KMS-11 (cell line): ENCODE data around the gene PTPRT.

Source experiments
- H2AFZ ChIP-seq: fragments of 200-600 bp; sonication (generic); 2 replicates; pipeline ENCODE4 v1.6.1; 2016; ENCODE audit warnings: antibody characterized with exemption, mixed run types, low read depth
- H3K27ac ChIP-seq: fragments of 200-600 bp; sonication (generic); 2 replicates; pipeline ENCODE4 v1.6.1; 2016; ENCODE audit warnings: mild to moderate bottlenecking, mixed run types
- H3K27me3 ChIP-seq: fragments of 200-600 bp; sonication (generic); 2 replicates; pipeline ENCODE4 v1.6.1; 2017; ENCODE audit warnings: mild to moderate bottlenecking, low read depth, mixed run types, moderate library complexity; ENCODE audit not compliant: insufficient read depth
- H3K36me3 ChIP-seq: fragments of 200-600 bp; sonication (generic); 2 replicates; pipeline ENCODE4 v1.6.1; 2017; ENCODE audit warnings: mild to moderate bottlenecking, mixed run types; ENCODE audit not compliant: insufficient read depth
- H3K4me1 ChIP-seq: fragments of 200-600 bp; sonication (generic); 2 replicates; pipeline ENCODE4 v1.6.1; 2016; ENCODE audit warnings: mild to moderate bottlenecking, low read depth, mixed run types; ENCODE audit not compliant: poor library complexity, severe bottlenecking
- H3K4me2 ChIP-seq: fragments of 200-600 bp; sonication (generic); 2 replicates; pipeline ENCODE4 v1.7.0; 2016; ENCODE audit warnings: mild to moderate bottlenecking, mixed run types
- H3K4me3 ChIP-seq: fragments of 200-600 bp; sonication (generic); IDR thresholded peaks from 2 replicates; pipeline ENCODE4 v1.6.1; 2017; ENCODE audit warnings: low read depth, low read length, mixed read lengths; ENCODE audit not compliant: insufficient read depth
- H3K79me2 ChIP-seq: fragments of 200-600 bp; sonication (generic); 2 replicates; pipeline ENCODE4 v1.6.1; 2016; ENCODE audit warnings: low read depth, mixed run types; ENCODE audit not compliant: insufficient read depth
- H3K9ac ChIP-seq: fragments of 200-600 bp; sonication (generic); 2 replicates; pipeline ENCODE4 v1.6.1; 2016; ENCODE audit warnings: mild to moderate bottlenecking, mixed run types
- H4K20me1 ChIP-seq: fragments of 200-600 bp; sonication (generic); 2 replicates; pipeline ENCODE4 v1.6.1; 2016; ENCODE audit warnings: mild to moderate bottlenecking, mixed run types; ENCODE audit not compliant: insufficient read depth
- CTCF ChIP-seq: fragments of 200-600 bp; sonication (generic); conservative IDR thresholded peaks from 2 replicates; pipeline ENCODE4 v1.6.1; 2017; ENCODE audit warnings: low read depth, mild to moderate bottlenecking, antibody characterized with exemption, low read length, moderate library complexity, mixed read lengths

PTPRT gene

DNA sequence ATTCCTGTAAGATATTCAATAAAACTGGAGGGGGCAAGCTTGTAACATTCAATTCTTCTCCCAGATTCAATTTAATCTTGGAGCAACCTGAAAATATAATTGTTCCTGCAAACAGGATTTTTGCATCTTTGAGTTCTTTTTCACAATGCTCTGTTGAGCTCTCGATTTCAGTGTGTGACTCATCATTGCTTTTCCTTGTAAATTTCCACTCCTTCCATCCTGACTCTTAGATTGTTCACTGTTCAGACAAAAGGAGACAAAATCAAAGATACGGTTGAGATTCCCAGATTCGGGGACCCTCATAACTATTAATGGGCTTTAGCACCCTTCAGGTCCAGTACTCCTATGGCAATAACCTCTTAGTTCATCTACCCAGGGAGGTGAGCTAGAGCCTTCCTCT is 999.6 kb downstream of the PTPRT start:
- no peaks in the 10 kb centered on the region for H4K20me1 ChIP-seq
- H3K4me2 ChIP-seq = no peak overlapping the region
- no peak overlapping the region for H2AFZ ChIP-seq
- TF ChIP-seq CTCF = no peak
- H3K27ac ChIP-seq = no peak overlapping the region
- H3K36me3 ChIP-seq = no peaks in the 10 kb centered on the region
- H3K9ac ChIP-seq = no peak overlapping the region
- H3K4me3 ChIP-seq = no peak overlapping the region
- peaks cover 20% of the 10 kb centered on the region for H3K4me1 ChIP-seq
- H3K79me2 ChIP-seq = no peaks in the 10 kb centered on the region
- H3K27me3 ChIP-seq = no peaks in the 10 kb centered on the region

DNA sequence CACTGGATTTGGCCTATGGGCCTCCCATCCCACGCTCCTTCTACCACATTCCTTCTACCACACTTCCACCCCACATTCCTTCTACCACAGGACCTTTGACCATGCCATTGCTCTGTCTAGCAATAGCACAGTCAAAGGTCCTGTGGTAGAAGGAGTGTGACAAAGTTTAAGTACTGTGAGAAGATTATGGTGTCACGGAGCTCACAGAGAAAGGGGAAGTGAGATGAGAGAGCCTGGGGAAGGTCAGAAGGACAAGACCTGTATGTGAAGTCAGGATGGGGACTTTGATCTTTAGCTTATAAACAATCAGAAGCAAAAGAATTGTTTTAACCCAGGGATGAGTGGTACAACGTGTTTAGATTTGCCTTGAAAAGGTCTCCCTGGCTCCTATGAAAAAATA is 1003.4 kb downstream of the PTPRT start:
- no peak overlapping the region for H3K4me3 ChIP-seq
- peaks cover 2% of the 10 kb centered on the region for H3K4me1 ChIP-seq
- no peaks in the 10 kb centered on the region for H3K36me3 ChIP-seq
- no peak overlapping the region for H2AFZ ChIP-seq
- H3K4me2 ChIP-seq = no peak overlapping the region
- no peak for TF ChIP-seq CTCF
- H3K79me2 ChIP-seq = no peaks in the 10 kb centered on the region
- no peak overlapping the region for H3K27ac ChIP-seq
- H3K9ac ChIP-seq = no peak overlapping the region
- no peaks in the 10 kb centered on the region for H4K20me1 ChIP-seq
- H3K27me3 ChIP-seq = no peaks in the 10 kb centered on the region

DNA sequence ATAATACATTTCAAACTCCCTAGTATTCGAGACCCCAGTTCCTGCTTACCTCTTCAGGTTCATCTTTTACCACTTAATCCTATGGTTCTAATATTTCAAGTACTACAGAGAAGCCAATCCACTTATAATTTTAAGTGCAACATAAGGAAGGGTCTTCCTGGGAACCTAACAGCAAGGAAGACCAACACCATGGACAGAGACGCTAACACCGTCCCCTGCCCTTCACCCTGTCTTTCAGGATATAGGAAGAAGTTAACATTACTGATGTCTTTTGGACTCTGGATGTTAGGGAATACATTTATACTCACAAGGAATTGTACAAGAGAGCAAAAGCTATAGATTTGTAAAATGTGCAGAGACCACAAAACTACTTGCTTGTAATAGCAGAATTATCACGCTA is 1006.6 kb downstream of the PTPRT start:
- Histone ChIP-seq H3K9ac (no peak overlapping the region), H3K27me3 (no peaks in the 10 kb centered on the region), H3K36me3 (no peaks in the 10 kb centered on the region), H3K79me2 (no peaks in the 10 kb centered on the region), H3K4me3 (no peak overlapping the region), H4K20me1 (no peaks in the 10 kb centered on the region), H3K4me1 (no peaks in the 10 kb centered on the region), H2AFZ (no peak overlapping the region), H3K4me2 (no peak overlapping the region), H3K27ac (no peak overlapping the region)
- TF ChIP-seq CTCF = no peak

GRCh38 chr20:42181064-42181463 is 1008.6 kb downstream of the PTPRT start:
- Histone ChIP-seq H3K9ac (no peak overlapping the region), H3K27me3 (no peaks in the 10 kb centered on the region), H3K36me3 (no peaks in the 10 kb centered on the region), H3K4me1 (no peaks in the 10 kb centered on the region), H4K20me1 (no peaks in the 10 kb centered on the region), H3K4me2 (no peak overlapping the region), H2AFZ (no peak overlapping the region), H3K27ac (no peak overlapping the region), H3K79me2 (no peaks in the 10 kb centered on the region), H3K4me3 (no peak overlapping the region)
- no peak for TF ChIP-seq CTCF

- Histone ChIP-seq H3K36me3 (no peaks in the 10 kb centered on the region), H3K4me3 (no peak overlapping the region), H3K4me1 (no peaks in the 10 kb centered on the region), H4K20me1 (no peaks in the 10 kb centered on the region), H3K27ac (no peak overlapping the region), H3K9ac (no peak overlapping the region), H3K4me2 (no peak overlapping the region), H3K27me3 (no peaks in the 10 kb centered on the region), H2AFZ (no peak overlapping the region), H3K79me2 (no peaks in the 10 kb centered on the region)
- TF ChIP-seq CTCF = no peak
These were observed 1009.9 kb downstream of the PTPRT start for GRCh38 chr20:42179768-42180167.
